Left colon (tissue), 2 donors: Measurements from ENCODE around the gene MED15. TPM values are rescaled to one million over a fixed set of nuclear protein-coding genes. Genes with fewer than 3 reads are reported as not detected.

Source experiments
- ATAC-seq: fragments of 200-7000 bp; cut with Tn5 transposase; one replicate; pipeline ENCODE4 v1.9.1; 2020; ENCODE audit warnings: mild to moderate bottlenecking, moderate library complexity
- DNase-seq, 2 donors: peaks; one replicate each; pipeline ENCODE4 v3.0.0-alpha.2; 2020
- intact Hi-C, 2 donors: fragments of 100-400 bp; cut with DNase I in 1 of 2; cut with micrococcal nuclease in 1 of 2; formaldehyde crosslinking; loops; one replicate each; pipeline versions ENCODE4 v1.11.2 to v1.14.0; 2022; cut with DNase I, micrococcal nuclease
- total RNA-seq, 2 donors: library from RNA; stranded (reverse); fragmentation: NEBNext Ultra II Directional; extraction: Animal tissue kit (Norgen Biotek cat#: 25700); gene quantifications; one replicate each; pipeline ENCODE4 v1.2.1, GENCODE V29; 2021
- donor health status: DM: no; HTN: no; CAD: no.
- donor health status: DM: yes; HTN: yes; CAD: no.

MED15 gene
- total RNA-seq, 2 donors from 2014 or later: 85.3 to 91.2 TPM

DNA sequence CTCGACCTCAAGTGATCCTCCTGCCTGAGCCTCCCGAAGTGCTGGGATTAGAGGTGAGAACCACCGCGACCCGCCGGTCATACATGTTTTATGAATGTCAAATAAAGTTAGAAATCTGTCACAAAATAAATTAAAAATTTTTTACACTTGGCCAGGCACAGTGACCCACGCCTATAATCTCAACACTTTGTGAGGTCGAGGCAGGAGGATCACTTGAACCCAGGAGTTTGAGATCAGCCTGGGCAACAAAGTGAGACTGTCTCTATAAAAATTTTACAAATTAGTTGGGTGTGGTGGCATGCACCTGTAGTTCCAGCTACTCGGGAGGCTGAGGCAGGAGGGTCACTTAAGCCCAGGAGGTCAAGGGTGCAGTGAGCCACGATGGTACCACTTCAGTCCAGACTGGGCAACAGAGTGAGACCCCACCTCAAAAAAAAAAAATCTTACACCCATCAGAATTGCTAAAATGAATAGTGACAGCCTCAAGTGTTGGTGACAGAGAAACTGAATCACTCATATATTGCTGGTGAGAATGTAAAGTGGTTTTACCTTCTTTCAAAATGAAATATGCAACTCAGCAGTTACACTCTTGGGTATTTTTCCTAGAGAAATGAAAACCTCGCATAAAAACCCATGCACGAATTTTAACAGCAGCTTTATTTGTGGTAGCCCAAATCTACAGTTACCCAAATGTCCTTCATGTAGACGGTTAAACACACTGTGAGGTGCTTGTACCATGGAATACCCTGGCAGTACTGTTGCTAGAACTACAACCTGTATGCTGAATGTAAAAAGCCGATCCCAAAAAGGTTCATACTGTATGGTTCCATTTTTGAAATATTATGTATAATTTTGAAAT, 55.4 kb downstream of the MED15 start:
- intact Hi-C loops: no loop called here
- DNase-seq (no peak), ATAC-seq (no peak)

DNA sequence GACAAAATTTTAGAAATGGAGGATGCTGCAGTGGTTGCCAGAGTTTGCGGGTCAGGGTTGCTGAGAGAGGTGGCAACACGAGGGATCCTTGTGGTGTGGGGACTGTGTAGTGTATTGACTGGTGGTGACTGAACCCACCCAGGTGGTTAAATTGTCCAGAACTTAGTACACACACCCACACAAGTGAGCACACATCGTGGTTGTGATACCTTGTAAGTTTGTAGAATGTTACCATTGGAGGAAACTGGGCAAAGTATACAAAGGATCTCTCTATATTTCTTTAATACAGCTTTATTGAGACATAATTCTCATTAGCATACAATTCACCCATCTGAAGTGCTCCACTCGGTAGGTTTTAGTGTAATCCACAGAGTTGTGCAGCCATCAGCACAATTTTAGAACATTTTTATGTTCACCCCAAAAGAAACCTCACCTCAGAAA, 56.1 kb downstream of the MED15 start:
- ATAC-seq: no peak
- intact Hi-C loops: no loop called here
- no peak for DNase-seq

DNA sequence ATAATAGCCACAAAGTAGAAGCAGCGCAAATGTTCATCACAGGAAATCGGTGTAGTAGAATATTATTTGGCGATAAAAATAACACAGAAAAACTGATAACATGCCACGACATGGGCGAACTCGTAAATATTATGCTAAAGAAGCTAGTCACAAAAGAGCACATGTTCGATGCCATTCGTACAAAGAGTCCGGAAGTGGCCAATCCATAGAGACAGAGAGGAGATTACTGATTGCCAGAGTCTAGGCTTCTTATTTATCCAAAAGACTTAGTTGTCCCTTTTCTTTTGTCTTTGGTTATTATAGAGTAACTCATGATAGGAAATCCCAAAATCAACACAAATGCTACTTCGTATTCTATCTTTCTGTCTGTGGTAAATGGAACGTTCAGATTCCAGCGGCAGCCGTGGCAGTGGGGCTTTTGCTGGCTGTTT, 56.5 kb downstream of the MED15 start:
- ATAC-seq (no peak), DNase-seq (no peak)
- intact Hi-C loops: no loop called here

DNA sequence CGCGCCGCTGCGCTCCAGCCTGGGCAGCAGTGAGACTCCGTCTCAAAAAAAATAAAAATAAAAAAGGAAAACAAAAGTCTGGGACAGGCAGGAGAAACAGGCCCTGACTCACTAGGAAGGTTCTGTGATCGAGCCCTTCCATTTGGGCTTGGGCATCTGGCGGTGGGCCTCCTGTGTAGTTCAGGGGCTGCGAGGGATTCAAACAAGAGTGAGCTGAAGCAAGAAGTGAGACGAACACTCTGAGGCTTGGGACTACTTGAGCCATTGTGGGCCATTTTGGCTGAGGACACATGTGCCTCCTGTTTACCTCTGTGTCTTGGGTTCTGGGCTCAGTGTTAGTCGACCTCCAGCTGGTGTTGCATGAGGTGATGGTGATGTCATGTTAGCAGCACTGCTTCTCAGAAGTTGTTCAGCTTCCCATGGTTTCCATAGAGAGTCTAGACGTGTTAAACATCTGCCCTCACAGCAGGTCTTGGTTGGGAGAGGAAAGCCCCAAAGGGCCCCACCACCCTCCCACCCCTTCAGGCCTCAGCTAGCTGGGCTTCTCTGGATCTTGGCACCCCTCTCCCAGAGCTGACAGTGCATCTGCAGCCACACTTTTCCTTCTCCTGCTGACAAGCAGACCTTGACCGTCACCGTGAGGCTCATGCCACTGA, 57.8 kb downstream of the MED15 start:
- intact Hi-C loops: no loop called here
- ATAC-seq: no peak
- DNase-seq: peak in 1 of 2 donors; percentile 14

DNA sequence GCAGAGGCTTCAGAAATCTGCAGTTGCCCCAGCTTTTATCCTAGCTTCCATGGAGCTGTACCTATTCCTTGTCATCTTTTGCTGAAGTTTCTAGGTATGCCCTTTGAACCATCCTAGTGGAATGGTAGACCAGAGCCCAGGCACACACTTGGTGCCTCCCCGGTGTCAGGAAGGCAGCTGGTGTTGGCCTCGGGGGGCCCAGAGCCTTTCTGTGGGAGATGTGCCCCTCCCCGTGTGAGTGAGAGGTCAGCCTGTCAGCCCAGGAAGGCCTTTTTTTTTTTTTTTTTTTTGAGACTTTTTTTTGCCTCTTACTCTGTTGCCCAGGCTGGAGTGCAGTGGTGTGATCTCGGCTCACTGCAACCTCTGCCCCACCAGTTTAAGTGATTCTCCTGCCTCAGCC, 58.4 kb downstream of the MED15 start:
- DNase-seq (no peak), ATAC-seq (no peak)
- intact Hi-C loops: no loop called here

DNA sequence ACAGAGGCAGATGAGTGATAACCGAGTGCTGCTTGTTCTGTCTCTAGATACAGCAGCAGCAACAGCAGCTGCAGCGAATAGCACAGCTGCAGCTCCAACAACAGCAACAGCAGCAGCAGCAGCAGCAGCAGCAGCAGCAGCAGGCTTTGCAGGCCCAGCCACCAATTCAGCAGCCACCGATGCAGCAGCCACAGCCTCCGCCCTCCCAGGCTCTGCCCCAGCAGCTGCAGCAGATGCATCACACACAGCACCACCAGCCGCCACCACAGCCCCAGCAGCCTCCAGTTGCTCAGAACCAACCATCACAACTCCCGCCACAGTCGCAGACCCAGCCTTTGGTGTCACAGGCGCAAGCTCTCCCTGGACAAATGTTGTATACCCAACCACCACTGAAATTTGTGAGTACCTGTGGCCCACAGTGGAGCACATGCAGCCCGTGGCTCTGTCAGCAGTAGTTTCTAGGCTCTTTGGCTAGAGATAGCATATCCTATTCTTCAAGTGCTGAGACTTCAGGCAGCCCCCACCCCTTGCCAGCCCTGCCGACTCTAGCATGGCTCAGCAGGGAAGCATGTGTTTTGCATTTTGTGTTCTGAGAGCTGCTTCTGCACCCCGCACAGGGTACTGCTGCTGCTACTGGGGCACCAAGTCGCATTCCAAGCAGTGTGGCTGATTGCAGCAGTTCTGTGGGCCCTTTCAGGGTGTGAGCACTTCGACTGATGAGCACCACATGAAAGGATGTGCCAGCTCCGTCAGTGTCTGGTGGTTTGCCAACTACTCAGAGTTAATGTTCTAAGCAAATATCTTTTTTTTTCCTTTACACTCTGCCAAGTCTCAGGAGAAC, 59.2 kb downstream of the MED15 start:
- DNase-seq (peak in 1 of 2 donors; percentile 41), ATAC-seq (peak; percentile 32)
- intact Hi-C loops: no loop called here

DNA sequence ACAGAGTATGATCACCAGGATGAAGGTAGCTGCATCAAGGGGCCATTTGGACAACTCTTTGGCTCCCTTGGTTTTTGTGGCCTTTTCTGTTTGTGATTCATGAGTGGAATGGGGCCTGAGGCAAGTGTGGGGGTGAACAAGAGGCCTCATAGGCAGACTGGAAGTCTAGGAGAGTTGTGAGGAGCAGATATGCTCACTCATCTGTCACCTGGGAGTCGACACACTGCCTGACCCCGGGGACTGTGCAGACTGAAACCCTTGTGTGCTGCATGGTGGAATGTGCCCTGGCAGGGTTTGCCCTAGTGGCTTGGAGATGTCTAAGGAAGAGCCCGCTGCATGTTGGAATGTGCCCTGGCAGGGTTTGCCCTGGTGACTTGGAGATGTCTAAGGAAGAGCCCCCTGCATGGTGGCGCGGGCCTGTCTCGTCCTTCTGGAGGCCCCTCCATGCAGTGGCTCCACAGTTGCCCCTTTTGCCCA, 60.0 kb downstream of the MED15 start:
- ATAC-seq: no peak
- no peak for DNase-seq
- intact Hi-C loops: no loop called here

DNA sequence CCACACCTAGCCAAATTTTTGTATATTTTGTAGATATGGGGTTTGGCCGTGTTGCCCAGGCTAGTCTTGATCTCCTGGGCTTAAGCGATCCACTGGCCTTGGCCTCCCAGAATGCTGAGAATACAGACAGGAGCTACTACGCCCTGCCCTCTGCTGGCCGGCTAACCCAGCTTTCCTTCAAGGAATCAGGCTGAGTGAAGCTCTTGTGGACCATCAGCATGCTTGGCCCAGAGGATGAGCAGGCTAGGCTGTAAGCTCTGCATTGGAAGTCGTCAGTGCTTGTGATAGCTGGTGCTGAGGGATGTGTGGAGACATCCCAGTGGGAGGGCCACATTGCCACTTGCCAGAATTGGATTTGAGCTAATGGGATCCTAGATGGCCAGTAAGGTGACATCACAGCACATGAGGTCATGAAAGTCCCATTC, 60.6 kb downstream of the MED15 start:
- ATAC-seq (peak; percentile 21), DNase-seq (no peak)
- intact Hi-C loops: no loop called here

DNA sequence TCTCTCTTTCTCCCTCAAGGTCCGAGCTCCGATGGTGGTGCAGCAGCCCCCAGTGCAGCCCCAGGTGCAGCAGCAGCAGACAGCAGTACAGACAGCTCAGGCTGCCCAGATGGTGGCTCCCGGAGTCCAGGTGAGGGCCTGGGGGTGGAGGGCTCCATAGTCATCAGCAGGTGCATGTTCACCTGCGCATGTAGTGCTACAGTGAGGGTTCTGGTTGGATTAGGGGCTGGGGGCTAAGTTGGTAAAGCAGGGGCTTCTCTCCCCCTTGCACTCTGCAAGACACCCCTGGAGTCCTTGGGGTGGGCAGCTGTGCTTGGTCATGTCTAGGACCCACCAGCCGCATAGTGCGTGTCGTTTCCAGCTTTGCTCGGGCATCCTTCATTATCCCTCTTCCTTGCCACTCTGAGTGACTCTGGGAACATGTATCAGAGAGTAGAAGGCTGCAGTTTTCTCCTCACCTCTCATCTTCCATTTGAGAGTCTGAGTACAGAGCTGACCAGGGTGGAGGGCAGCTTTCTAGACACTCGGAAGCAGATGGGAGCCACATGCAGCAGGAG, 61.2 kb downstream of the MED15 start:
- no peak for DNase-seq
- intact Hi-C loops: no loop called here

DNA sequence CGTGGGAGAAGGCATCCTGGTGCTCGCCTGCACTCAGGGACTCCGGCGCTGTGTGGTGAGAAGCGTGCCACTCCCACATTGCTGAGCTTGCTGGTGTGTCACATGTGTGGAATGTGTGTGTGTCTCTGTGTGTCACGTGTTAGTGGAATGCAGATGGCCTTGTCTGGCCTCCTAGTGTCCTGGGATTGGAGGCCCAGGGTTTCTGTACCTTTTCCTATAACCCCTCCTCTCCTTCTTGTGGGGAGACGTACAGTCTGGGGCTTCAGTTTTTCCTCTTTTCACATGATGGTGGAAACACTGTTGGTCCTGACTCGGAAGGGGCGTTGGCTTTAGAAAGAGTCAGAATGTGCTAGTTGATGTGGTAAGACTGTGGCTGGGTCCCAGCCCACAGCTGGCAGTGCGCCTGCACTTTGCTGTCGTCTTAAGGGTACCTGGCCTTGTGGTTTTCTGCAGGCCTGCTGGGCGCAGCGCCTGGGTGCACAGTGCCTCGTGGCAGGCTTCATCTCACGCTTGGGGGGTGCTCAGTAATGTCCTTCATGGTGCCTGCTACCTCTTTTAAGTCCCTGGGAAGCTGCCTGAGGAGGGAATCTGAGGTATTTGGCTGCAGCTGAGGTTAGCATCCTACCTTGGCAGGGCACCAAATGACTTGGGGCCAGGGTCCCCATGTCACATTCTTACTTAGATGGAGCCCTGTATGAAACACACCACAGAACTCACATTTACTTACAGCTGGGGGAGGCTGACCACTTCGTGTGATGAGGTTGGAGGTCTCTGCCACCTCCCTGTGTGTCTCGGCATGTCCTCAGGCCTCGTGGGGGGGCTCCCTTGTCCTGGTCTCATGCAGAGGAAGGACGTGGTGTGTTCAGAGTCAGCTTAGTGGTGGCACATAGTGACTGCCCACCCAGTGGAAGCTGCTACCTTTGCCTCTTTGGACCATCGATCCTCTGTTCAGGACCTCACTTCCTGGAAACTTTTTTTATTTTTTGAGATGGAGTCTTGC, 61.9 kb downstream of the MED15 start:
- peak; percentile 24 for ATAC-seq

More for the DNA sequence above, 61.2 kb downstream of the MED15 start:
- ATAC-seq: no peak

DNA sequence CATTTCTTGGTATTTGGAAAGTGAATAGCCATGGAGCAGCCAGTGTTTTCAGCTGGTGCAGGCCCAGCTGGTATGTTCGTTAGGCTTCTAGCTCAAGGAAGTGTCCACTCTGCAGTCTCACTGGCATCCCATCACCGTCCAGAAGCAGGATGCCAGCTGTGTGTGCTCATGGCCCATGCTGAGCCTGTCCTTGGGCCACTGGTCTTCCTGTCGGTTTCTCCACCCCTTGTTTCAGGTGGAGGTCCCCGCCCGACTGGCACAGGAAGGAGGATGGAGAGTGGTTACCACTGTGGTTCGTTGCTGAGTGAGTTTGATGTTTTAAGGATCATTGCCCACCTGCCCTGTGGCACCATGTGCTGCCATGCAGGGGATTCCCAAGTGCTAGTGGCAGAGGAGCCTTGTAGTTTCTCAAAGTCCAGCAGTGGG, 63.7 kb downstream of the MED15 start:
- ATAC-seq: no peak
- DNase-seq: peak; percentile 3 to 21
- intact Hi-C loops: no loop called here

More for the DNA sequence above, 61.9 kb downstream of the MED15 start:
- DNase-seq: peak; percentile 22 to 40
- intact Hi-C loops: no loop called here

DNA sequence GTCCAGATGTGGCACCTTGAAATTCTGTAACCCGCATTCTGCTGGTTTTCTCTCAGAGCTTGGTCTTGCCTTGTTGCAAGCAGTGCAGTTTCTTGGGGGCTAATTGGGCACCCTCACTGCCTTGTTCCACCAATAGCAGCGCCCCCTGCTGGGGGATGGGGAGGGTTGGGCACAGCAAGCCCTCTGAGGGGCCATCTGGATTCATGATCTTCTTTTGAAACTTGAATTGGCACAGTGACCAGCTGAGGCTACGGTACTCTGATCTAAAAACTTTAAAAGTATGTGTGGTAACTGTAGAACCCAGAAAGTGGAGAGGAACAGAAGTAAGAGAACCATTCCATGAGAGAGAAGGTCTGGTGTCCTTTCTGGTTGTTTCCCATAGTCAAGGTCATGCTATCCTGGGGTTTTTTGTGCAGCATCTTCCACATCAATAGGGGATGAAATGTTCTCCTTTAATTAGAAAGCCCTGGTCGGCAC, 64.2 kb downstream of the MED15 start:
- DNase-seq (peak; percentile 28 to 56), ATAC-seq (no peak)
- intact Hi-C loops: no loop called here

DNA sequence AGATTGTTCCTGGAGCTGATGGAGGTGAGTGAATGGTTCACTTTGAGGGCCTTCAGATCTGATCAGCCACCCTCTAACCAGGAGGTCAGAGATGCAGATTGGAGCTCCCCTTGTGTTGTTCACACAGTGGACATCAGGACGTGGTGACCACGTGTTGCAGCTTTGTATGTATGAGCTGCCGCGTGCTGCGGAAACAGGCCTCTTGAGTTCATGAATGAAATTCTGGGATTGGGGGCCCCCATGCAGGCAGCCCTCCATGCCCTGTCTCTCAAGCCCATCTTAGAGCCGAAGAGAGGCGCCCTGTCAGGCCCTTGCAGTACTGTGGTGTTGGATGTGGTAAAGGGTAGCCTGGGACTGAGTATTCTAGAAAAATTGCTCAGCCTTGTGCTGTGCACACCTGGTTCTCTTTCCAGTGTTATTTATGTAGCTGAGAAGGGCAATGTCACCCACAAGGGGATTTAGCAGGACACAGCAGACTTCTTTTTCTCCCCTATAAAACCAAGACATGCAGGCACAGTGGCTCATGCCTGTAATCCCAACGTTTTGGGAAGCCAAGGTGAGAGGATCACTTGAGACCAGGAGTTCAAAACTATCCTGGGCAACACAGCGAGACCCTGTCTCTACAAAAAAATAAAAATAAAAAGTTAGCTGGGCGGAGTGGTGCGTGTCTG, 64.9 kb downstream of the MED15 start:
- DNase-seq (peak; percentile 0 to 16), ATAC-seq (no peak)
- intact Hi-C loops: no loop called here

DNA sequence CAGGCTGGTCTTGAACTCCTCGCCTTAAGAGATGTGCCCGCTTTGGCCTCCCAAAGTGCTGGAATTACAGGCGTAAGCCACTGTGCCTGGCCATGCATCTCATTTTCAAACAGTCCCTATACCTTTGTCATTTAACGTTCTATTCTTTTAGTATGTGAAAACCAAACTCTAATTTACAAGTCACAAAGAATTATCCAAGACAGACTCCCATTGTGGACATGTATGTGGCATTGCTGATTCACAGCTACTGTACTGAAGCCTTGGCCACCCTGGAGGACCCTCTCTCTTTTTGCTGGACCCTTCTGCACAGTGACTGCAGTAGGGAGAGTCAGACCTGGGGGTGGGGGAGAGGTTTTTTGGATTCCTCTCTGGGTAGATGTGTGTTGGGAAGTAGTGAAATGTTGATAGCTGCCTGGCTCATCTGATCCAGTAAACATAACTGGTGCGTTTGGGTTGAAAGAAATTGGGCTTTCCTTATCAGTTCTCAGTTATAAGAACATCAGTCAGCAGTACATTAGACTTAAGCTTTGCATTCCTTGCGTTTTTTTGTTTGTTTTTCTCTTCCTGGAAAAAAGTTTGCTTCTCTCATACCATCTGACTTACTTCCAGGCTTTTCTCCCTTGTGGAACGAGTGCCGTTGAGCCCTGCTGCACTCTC, 65.9 kb downstream of the MED15 start:
- ATAC-seq (no peak), DNase-seq (no peak)
- intact Hi-C loops: no loop called here

DNA sequence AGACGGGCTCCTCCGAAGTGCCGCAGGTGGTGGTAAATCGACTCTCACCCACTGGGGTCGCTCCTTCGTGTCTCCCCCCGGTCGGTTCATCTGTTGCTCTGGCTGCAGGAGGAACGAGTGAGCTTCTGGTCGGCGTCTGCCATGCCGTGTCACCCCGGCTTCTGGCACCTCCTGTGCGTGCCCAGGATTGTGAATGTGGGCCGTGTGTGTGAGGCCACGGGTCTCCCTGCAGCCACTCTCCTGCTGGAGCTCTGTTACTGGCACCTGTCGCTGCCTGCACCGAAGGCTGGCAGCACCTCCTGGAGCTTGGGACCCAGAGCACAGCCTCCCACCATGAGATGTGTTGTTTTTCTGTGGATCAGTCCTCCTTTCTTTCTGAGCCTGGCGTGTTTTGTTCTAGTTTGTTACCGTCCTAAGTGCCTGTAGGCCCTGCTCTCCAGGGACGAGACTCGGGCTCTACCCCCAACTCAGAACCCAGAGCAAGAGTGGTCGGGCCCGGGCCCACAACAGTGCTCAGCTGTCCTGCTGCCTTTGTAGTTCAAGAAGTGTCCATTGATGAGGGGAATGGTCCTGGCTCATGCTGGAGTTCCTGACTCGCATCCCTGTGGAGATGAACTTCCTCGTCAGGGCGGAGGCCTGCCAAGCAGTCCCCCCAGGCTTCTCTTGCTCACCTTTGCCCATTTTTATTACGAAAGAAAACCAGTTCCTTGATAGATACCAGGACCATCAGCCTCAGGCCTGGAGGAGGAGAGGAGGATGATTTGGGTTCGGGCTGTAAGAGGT, 66.6 kb downstream of the MED15 start:
- ATAC-seq: peak; percentile 7
- intact Hi-C loops: no loop called here
- DNase-seq: peak; percentile 4 to 15

DNA sequence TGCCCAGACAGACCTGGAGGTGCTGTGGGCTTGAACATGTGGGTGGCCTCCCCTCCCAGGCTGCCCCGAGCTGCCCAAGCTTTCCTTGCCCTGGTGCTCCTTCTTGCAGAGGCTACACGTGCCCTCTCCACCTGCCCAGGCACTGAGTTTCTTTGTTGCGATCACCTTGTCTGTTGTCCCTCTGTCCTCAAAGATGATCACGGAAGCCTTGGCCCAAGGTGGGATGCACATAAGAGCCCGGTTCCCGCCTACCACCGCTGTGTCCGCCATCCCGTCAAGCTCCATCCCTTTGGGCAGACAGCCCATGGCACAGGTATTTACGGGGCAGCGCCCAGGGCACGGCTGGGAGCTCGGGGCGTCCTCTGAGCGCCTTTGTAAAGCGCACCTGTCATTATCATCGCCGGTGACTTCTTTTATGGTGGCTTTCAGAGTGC, 67.5 kb downstream of the MED15 start:
- ATAC-seq: peak; percentile 81
- DNase-seq: peak; percentile 50 to 59

More for the DNA sequence above, 67.5 kb downstream of the MED15 start:
- intact Hi-C loops: no loop called here
